ENCODE results near the gene ADGRL4. TPM values are rescaled to one million over a fixed set of nuclear protein-coding genes. Genes with fewer than 3 reads are reported as not detected.

The ADGRL4 gene
- total RNA-seq, 4 donors from 2014 or later = 7.6 to 26.5 (median 22.4) TPM

- no peak overlapping the region for H3K27ac ChIP-seq
- H3K4me1 ChIP-seq = no peaks in the 10 kb centered on the region
- no peak overlapping the region for H3K4me3 ChIP-seq (replicated peaks in 1 of 3)
- TF ChIP-seq POLR2A (IDR thresholded peaks at IDR 0.05) (no peak), CTCF (IDR thresholded peaks at IDR 0.05) (no peak)
- 96 to 97% methylated on average over 2 of the region's 2 CpGs for WGBS, 2 donors
- no peaks in the 10 kb centered on the region for H3K9me3 ChIP-seq
- no peaks in the 10 kb centered on the region for H3K27me3 ChIP-seq
- no peaks in the 10 kb centered on the region for H3K36me3 ChIP-seq
- intact Hi-C loops (cut with DNase I) = no loop called here
- no peak for DNase-seq
Observed at GRCh38 chr1:78864175-78864574, 142.4 kb downstream of the ADGRL4 start.

- WGBS, 2 donors = 83 to 84% methylated on average over 2 of the region's 2 CpGs
- TF ChIP-seq CTCF (IDR thresholded peaks at IDR 0.05) (no peak), POLR2A (IDR thresholded peaks at IDR 0.05) (no peak)
- H3K27me3 ChIP-seq = no peaks in the 10 kb centered on the region
- no peak overlapping the region for H3K4me3 ChIP-seq (replicated peaks in 1 of 3)
- H3K36me3 ChIP-seq = no peaks in the 10 kb centered on the region
- no peaks in the 10 kb centered on the region for H3K4me1 ChIP-seq
- H3K27ac ChIP-seq = no peak overlapping the region
- no peak for DNase-seq
- intact Hi-C loops (cut with DNase I) = no loop called here
- H3K9me3 ChIP-seq = no peaks in the 10 kb centered on the region
Observed at GRCh38 chr1:78856096-78856495, 150.4 kb downstream of the ADGRL4 start.

GRCh38 chr1:78855258-78855657 is 151.3 kb downstream of the ADGRL4 start:
- Histone ChIP-seq H3K4me1 (no peaks in the 10 kb centered on the region), H3K27ac (no peak overlapping the region), H3K36me3 (no peaks in the 10 kb centered on the region), H3K27me3 (no peaks in the 10 kb centered on the region), H3K4me3 (replicated peaks in 1 of 3) (no peak overlapping the region), H3K9me3 (no peaks in the 10 kb centered on the region)
- TF ChIP-seq CTCF (IDR thresholded peaks at IDR 0.05) (no peak), POLR2A (IDR thresholded peaks at IDR 0.05) (no peak)
- intact Hi-C loops (cut with DNase I) = no loop called here
- DNase-seq = no peak

- no peak for DNase-seq
- Histone ChIP-seq H3K9me3 (no peaks in the 10 kb centered on the region), H3K27me3 (no peaks in the 10 kb centered on the region), H3K36me3 (no peaks in the 10 kb centered on the region), H3K4me3 (replicated peaks in 1 of 3) (no peak overlapping the region), H3K4me1 (no peaks in the 10 kb centered on the region), H3K27ac (no peak overlapping the region)
- intact Hi-C loops (cut with DNase I) = no loop called here
- WGBS, 2 donors = 89 to 97% methylated on average over 5 of the region's 5 CpGs
- TF ChIP-seq POLR2A (IDR thresholded peaks at IDR 0.05) = no peak
- TF ChIP-seq CTCF (IDR thresholded peaks at IDR 0.05) = no peak
Observed at GRCh38 chr1:78854556-78854955, 152.0 kb downstream of the ADGRL4 start.

- Histone ChIP-seq H3K4me1 (peaks cover 0 to 6% of the 10 kb centered on the region in 2 donors), H3K9me3 (no peaks in the 10 kb centered on the region), H3K4me3 (replicated peaks in 1 of 3) (no peak overlapping the region), H3K27ac (no peak overlapping the region), H3K27me3 (no peaks in the 10 kb centered on the region), H3K36me3 (no peaks in the 10 kb centered on the region)
- WGBS, 2 donors = 89 to 92% methylated on average over 4 of the region's 4 CpGs
- TF ChIP-seq CTCF (IDR thresholded peaks at IDR 0.05) = no peak
- no peak for TF ChIP-seq POLR2A (IDR thresholded peaks at IDR 0.05)
- no peak for DNase-seq
- intact Hi-C loops (cut with DNase I) = loop anchor here (5.0 kb wide), 1 partner anchor 509 kb away; no protein-coding TSS in a partner anchor
Observed at GRCh38 chr1:78843546-78843945, 163.0 kb downstream of the ADGRL4 start.

Data from thyroid gland (tissue), 4 donors.